ENCODE data around the gene ZFYVE16. TPM values are rescaled to one million over a fixed set of nuclear protein-coding genes. Genes with fewer than 3 reads are reported as not detected.

ZFYVE16 gene
- total and polyA plus RNA-seq, 2 of the 13 experiments (the other 11 are each of a cell fraction or from before 2014, with no cell fraction given), result 9.3 to 33.3 TPM

- TF ChIP-seq NKX3-1 (CRISPR knock-in tag; IDR thresholded peaks at IDR 0.05) (no peak; the same call in 1 of the 2 replicates), ZNF350 (CRISPR knock-in tag; IDR thresholded peaks at IDR 0.05; ENCODE audit: borderline replicate concordance, low read depth) (peak; percentile 66; the same call in 1 of the 2 replicates), SIN3A (IDR thresholded peaks at IDR 0.05; ENCODE audit: borderline replicate concordance, low read depth, low read length) (peak; percentile 36; the same call in 1 of the 2 replicates), ZNF160 (CRISPR knock-in tag; IDR thresholded peaks at IDR 0.05) (no peak; the same call in 1 of the 2 replicates), ELK4 (CRISPR knock-in tag; IDR thresholded peaks at IDR 0.05; ENCODE audit: borderline replicate concordance) (no peak), HOXA3 (CRISPR knock-in tag; IDR thresholded peaks at IDR 0.05) (peak; percentile 28; the same call in 1 of the 2 replicates), ZFAT (CRISPR knock-in tag; conservative IDR thresholded peaks at IDR 0.05) (no peak; the same call in 1 of the 2 replicates), CBFB (CRISPR knock-in tag; IDR thresholded peaks at IDR 0.05) (no peak), NCOA2 (CRISPR knock-in tag; IDR thresholded peaks at IDR 0.05) (0 out of 2 replicates have a peak, but pooled peaks have one; percentile 3), CEBPG (CRISPR knock-in tag; IDR thresholded peaks at IDR 0.05) (no peak), ZFP41 (CRISPR knock-in tag; IDR thresholded peaks at IDR 0.05; ENCODE audit: borderline replicate concordance) (no peak), ZNF639 (CRISPR knock-in tag; conservative IDR thresholded peaks at IDR 0.05) (no peak), FOXA3 (CRISPR knock-in tag; IDR thresholded peaks at IDR 0.05) (no peak; the same call in 1 of the 2 replicates), SMYD3 (CRISPR knock-in tag; IDR thresholded peaks at IDR 0.05) (no peak), POGK (CRISPR knock-in tag; conservative IDR thresholded peaks at IDR 0.05) (peak; percentile 27; the same call in 1 of the 2 replicates), ZBTB14 (CRISPR knock-in tag; IDR thresholded peaks at IDR 0.05) (no peak), PHB2 (IDR thresholded peaks at IDR 0.05; ENCODE audit: partially characterized antibody) (no peak), ETV6 (CRISPR knock-in tag; conservative IDR thresholded peaks at IDR 0.05) (0 out of 2 replicates have a peak, but pooled peaks have one; percentile 49), MXD4 (CRISPR knock-in tag; IDR thresholded peaks at IDR 0.05) (peak; percentile 71; the same call in 1 of the 2 replicates), ZNF326 (CRISPR knock-in tag; IDR thresholded peaks at IDR 0.05; ENCODE audit: borderline replicate concordance) (no peak), KLF11 (CRISPR knock-in tag; IDR thresholded peaks at IDR 0.05) (no peak), THYN1 (CRISPR knock-in tag; IDR thresholded peaks at IDR 0.05; ENCODE audit: borderline replicate concordance, low read depth) (no peak), ZSCAN5A (CRISPR knock-in tag; IDR thresholded peaks at IDR 0.05; ENCODE audit: borderline replicate concordance) (no peak)
Observed at GRCh38 chr5:80407735-80408483, at the start of gene ZFYVE16 (continued).
